ENCODE measurements around the gene MKX. TPM values are rescaled to one million over a fixed set of nuclear protein-coding genes. Genes with fewer than 3 reads are reported as not detected.
A peak's percentile ranks its signal among the peaks of the same experiment; 100 is the strongest.

Gene MKX
- total RNA-seq, 1 donor from 2014 or later = 0.80 TPM

GRCh38 chr10:27746397-27747095, 927 bp upstream of the MKX start:
- H3K27ac Mint-ChIP-seq (ENCODE audit: unreplicated experiment) = no peak overlapping the region
- peak; percentile 19 for DNase-seq (ENCODE audit: low spot score)
- H3K36me3 Mint-ChIP-seq (ENCODE audit: low read depth, unreplicated experiment) = peaks cover 4% of the 10 kb centered on the region
- no peaks in the 10 kb centered on the region for H3K9me3 Mint-ChIP-seq (ENCODE audit: unreplicated experiment)
- H3K4me3 Mint-ChIP-seq (ENCODE audit: unreplicated experiment) = peak overlapping the region; percentile 83
- peaks cover 17% of the 10 kb centered on the region for H3K4me1 Mint-ChIP-seq (ENCODE audit: unreplicated experiment)
- H3K27me3 Mint-ChIP-seq (ENCODE audit: unreplicated experiment) = peaks cover 26% of the 10 kb centered on the region
- no peak for TF ChIP-seq CTCF (IDR thresholded peaks at IDR 0.05; ENCODE audit: unreplicated experiment)

- Mint-ChIP-seq H3K9me3 (ENCODE audit: unreplicated experiment) (no peaks in the 10 kb centered on the region), H3K27me3 (ENCODE audit: unreplicated experiment) (peaks cover 26% of the 10 kb centered on the region), H3K36me3 (ENCODE audit: low read depth, unreplicated experiment) (peaks cover 4% of the 10 kb centered on the region), H3K4me3 (ENCODE audit: unreplicated experiment) (peak overlapping the region; percentile 93), H3K27ac (ENCODE audit: unreplicated experiment) (no peak overlapping the region), H3K4me1 (ENCODE audit: unreplicated experiment) (peaks cover 23% of the 10 kb centered on the region)
- no peak for TF ChIP-seq CTCF (IDR thresholded peaks at IDR 0.05; ENCODE audit: unreplicated experiment)
- DNase-seq (ENCODE audit: low spot score) = peak; percentile 36
Measured at GRCh38 chr10:27744802-27745731, 552 bp downstream of the MKX start.

GRCh38 chr10:27743877-27744801, 1.5 kb downstream of the MKX start:
- TF ChIP-seq CTCF (IDR thresholded peaks at IDR 0.05; ENCODE audit: unreplicated experiment) = no peak
- no peaks in the 10 kb centered on the region for H3K9me3 Mint-ChIP-seq (ENCODE audit: unreplicated experiment)
- H3K4me1 Mint-ChIP-seq (ENCODE audit: unreplicated experiment) = peaks cover 23% of the 10 kb centered on the region
- no peak overlapping the region for H3K27ac Mint-ChIP-seq (ENCODE audit: unreplicated experiment)
- peak; percentile 54 for DNase-seq (ENCODE audit: low spot score)
- peaks cover 4% of the 10 kb centered on the region for H3K36me3 Mint-ChIP-seq (ENCODE audit: low read depth, unreplicated experiment)
- peaks cover 26% of the 10 kb centered on the region for H3K27me3 Mint-ChIP-seq (ENCODE audit: unreplicated experiment)
- peak overlapping the region; percentile 93 for H3K4me3 Mint-ChIP-seq (ENCODE audit: unreplicated experiment)

GRCh38 chr10:27743012-27743876, 2.4 kb downstream of the MKX start:
- Mint-ChIP-seq H3K9me3 (ENCODE audit: unreplicated experiment) (no peaks in the 10 kb centered on the region), H3K4me3 (ENCODE audit: unreplicated experiment) (peak overlapping the region; percentile 86), H3K4me1 (ENCODE audit: unreplicated experiment) (peaks cover 23% of the 10 kb centered on the region), H3K27ac (ENCODE audit: unreplicated experiment) (no peak overlapping the region), H3K27me3 (ENCODE audit: unreplicated experiment) (peaks cover 26% of the 10 kb centered on the region), H3K36me3 (ENCODE audit: low read depth, unreplicated experiment) (peaks cover 4% of the 10 kb centered on the region)
- TF ChIP-seq CTCF (IDR thresholded peaks at IDR 0.05; ENCODE audit: unreplicated experiment) = no peak
- DNase-seq (ENCODE audit: low spot score) = peak; percentile 35

All from endothelial cell (in vitro differentiated cells).